ENCODE measurements around the gene LAMA2.

GRCh38 chr6:129217701-129218100, 334.8 kb downstream of the LAMA2 start:
- TF ChIP-seq, protein P1, sequence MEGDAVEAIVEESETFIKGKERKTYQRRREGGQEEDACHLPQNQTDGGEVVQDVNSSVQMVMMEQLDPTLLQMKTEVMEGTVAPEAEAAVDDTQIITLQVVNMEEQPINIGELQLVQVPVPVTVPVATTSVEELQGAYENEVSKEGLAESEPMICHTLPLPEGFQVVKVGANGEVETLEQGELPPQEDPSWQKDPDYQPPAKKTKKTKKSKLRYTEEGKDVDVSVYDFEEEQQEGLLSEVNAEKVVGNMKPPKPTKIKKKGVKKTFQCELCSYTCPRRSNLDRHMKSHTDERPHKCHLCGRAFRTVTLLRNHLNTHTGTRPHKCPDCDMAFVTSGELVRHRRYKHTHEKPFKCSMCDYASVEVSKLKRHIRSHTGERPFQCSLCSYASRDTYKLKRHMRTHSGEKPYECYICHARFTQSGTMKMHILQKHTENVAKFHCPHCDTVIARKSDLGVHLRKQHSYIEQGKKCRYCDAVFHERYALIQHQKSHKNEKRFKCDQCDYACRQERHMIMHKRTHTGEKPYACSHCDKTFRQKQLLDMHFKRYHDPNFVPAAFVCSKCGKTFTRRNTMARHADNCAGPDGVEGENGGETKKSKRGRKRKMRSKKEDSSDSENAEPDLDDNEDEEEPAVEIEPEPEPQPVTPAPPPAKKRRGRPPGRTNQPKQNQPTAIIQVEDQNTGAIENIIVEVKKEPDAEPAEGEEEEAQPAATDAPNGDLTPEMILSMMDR (IDR thresholded peaks at IDR 0.05) = no peak
- TF ChIP-seq REST (IDR thresholded peaks at IDR 0.05; ENCODE audit: insufficient read depth in 1 of 2, low read depth in 2 of 2, low read length in 1 of 2) = no peak
- no peak for TF ChIP-seq SIN3A (IDR thresholded peaks at IDR 0.05; ENCODE audit: borderline replicate concordance, insufficient read depth, low read depth, low read length)
